GM12891 (cell line): ENCODE results near the gene NELL2.

ENCODE experiments used
- DNase-seq: peaks from one replicate; pipeline ENCODE4 v3.0.0; 2011; ENCODE audit warnings: low spot score; ENCODE audit not compliant: insufficient read length
- FAIRE-seq: peaks from 2 replicates; lab custom pipeline; 2011; peaks lifted over from hg19 to GRCh38; lab: Jason Lieb, UNC
- PAX5 ChIP-seq: IDR thresholded peaks from 2 replicates; pipeline ENCODE4 v1.6.1; 2011; ENCODE audit warnings: low read length, moderate library complexity, mild to moderate bottlenecking; ENCODE audit not compliant: insufficient read depth, severe bottlenecking
- POLR2A ChIP-seq: IDR thresholded peaks from 2 replicates; pipeline ENCODE4 v1.6.1; 2011; ENCODE audit warnings: low read depth, low read length, control low read depth
- POLR2AphosphoS5 ChIP-seq: IDR thresholded peaks from 2 replicates; pipeline ENCODE4 v1.6.1; 2011; ENCODE audit warnings: low read depth, low read length, control low read depth
- POU2F2 ChIP-seq: IDR thresholded peaks from 2 replicates; pipeline ENCODE4 v1.6.1; 2011; ENCODE audit warnings: low read depth, mild to moderate bottlenecking, control low read depth, low read length, moderate library complexity
- SPI1 ChIP-seq: IDR thresholded peaks from 2 replicates; pipeline ENCODE4 v1.6.1; 2011; ENCODE audit warnings: low read depth, low read length, control low read depth
- TAF1 ChIP-seq: IDR thresholded peaks from 2 replicates; pipeline ENCODE4 v1.6.1; 2011; ENCODE audit warnings: low read depth, low read length, control low read depth

Gene NELL2

GRCh38 chr12:44477331-44477980 lies 398.7 kb downstream of the NELL2 start:
- TF ChIP-seq SPI1 = no peak
- no peak for TF ChIP-seq POLR2AphosphoS5
- no peak for TF ChIP-seq POU2F2
- no peak for FAIRE-seq
- DNase-seq = no peak

GRCh38 chr12:44476683-44477082 lies 399.4 kb downstream of the NELL2 start:
- FAIRE-seq (no peak), DNase-seq (no peak)
- TF ChIP-seq POU2F2 (no peak), SPI1 (no peak), PAX5 (no peak), POLR2A (no peak), TAF1 (no peak), POLR2AphosphoS5 (no peak)

GRCh38 chr12:44465139-44465538 lies 411.0 kb downstream of the NELL2 start:
- DNase-seq = no peak
- FAIRE-seq = no peak
- TF ChIP-seq SPI1 (no peak), POU2F2 (no peak), PAX5 (no peak), POLR2A (no peak), POLR2AphosphoS5 (no peak), TAF1 (no peak)

- TF ChIP-seq POU2F2 (no peak), TAF1 (no peak), SPI1 (no peak), PAX5 (no peak), POLR2A (no peak), POLR2AphosphoS5 (no peak)
- DNase-seq = no peak
- FAIRE-seq = no peak
Observed at GRCh38 chr12:44464180-44464579, 411.9 kb downstream of the NELL2 start.

GRCh38 chr12:44462729-44463128 lies 413.4 kb downstream of the NELL2 start:
- DNase-seq = no peak
- TF ChIP-seq SPI1 = no peak
- TF ChIP-seq TAF1 = no peak
- no peak for TF ChIP-seq POU2F2
- TF ChIP-seq POLR2A = no peak
- no peak for TF ChIP-seq PAX5
- no peak for TF ChIP-seq POLR2AphosphoS5
- FAIRE-seq = no peak

- TF ChIP-seq PAX5 (no peak), POU2F2 (no peak), SPI1 (no peak), TAF1 (no peak), POLR2A (no peak), POLR2AphosphoS5 (no peak)
- DNase-seq = no peak
- FAIRE-seq = no peak
Observed at GRCh38 chr12:44460261-44460660, 415.9 kb downstream of the NELL2 start.

- no peak for TF ChIP-seq POU2F2
- no peak for TF ChIP-seq SPI1
- TF ChIP-seq POLR2A = no peak
- TF ChIP-seq PAX5 = no peak
- TF ChIP-seq TAF1 = no peak
- TF ChIP-seq POLR2AphosphoS5 = no peak
- no peak for FAIRE-seq
Observed at GRCh38 chr12:44459569-44459968, 416.5 kb downstream of the NELL2 start.

More at GRCh38 chr12:44459569-44459968, 416.5 kb downstream of the NELL2 start:
- no peak for DNase-seq
